Right renal pelvis (tissue), 4 donors: ENCODE results near the gene ZDHHC13. TPM values are rescaled to one million over a fixed set of nuclear protein-coding genes. Genes with fewer than 3 reads are reported as not detected.

Experiments
- DNase-seq, 4 donors: peaks; one replicate each; pipeline ENCODE4 v3.0.0-alpha.2; 2013; ENCODE audit warnings: low read depth in 4 of 4, low spot score in 3 of 4, missing footprints in 1 of 4
- polyA plus RNA-seq, 4 donors: library from polyadenylated mRNA; unstranded; fragments of 120-200 nt; gene quantifications; one replicate each; pipeline ENCODE4 v1.2.1, GENCODE V29; 2013; ENCODE audit not compliant: insufficient read length in 4 of 4

ZDHHC13 gene, protein sequence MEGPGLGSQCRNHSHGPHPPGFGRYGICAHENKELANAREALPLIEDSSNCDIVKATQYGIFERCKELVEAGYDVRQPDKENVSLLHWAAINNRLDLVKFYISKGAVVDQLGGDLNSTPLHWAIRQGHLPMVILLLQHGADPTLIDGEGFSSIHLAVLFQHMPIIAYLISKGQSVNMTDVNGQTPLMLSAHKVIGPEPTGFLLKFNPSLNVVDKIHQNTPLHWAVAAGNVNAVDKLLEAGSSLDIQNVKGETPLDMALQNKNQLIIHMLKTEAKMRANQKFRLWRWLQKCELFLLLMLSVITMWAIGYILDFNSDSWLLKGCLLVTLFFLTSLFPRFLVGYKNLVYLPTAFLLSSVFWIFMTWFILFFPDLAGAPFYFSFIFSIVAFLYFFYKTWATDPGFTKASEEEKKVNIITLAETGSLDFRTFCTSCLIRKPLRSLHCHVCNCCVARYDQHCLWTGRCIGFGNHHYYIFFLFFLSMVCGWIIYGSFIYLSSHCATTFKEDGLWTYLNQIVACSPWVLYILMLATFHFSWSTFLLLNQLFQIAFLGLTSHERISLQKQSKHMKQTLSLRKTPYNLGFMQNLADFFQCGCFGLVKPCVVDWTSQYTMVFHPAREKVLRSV
- 10 to 100 TPM; 18.4 to 22.3 (median 21.0) TPM for polyA plus RNA-seq

DNA sequence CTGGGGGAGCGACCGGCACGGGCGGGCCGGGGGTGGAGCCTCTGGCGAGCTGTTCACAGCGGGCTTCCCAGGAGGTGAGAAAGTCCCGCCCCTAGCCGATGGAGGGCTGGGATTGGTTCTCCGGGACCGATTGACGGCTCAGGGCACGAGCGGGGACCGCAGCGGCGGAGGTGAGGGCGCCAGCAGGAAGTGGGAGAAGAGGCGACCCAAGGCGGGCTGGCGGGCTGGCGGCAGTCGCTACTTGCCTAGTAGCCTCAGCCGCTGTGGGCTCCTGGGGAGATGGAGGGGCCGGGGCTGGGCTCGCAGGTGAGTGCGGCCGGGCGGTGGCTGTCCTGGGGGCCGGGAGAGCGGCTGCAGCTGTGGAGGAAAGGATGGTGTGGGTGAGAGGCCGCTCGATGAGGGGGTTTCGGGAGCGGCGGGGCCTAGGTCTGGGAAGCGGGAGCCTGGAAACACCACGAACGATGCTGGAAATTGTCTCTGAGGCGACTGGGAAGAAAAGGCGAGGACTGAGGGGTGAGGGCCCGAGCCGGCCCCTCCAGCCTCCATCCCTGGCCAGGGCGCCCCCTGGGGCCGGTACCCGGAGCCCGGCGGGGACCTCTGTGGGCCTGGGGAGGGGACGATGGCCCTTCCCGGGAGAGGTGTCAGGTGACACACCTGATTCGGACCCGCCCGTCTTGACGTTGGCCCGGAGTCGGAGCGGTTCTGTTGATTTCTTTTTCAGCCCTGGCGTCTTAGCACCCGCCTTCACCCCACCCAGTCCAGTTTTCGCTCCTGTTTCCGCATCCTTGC is at the start of gene ZDHHC13:
ZDHHC13 (plus strand) TSS at position 198 of the 789 bp plus-strand sequence; CDS start at position 280, 82 bp downstream.
- peak; percentile 67 to 83 (median 76) for DNase-seq

DNA sequence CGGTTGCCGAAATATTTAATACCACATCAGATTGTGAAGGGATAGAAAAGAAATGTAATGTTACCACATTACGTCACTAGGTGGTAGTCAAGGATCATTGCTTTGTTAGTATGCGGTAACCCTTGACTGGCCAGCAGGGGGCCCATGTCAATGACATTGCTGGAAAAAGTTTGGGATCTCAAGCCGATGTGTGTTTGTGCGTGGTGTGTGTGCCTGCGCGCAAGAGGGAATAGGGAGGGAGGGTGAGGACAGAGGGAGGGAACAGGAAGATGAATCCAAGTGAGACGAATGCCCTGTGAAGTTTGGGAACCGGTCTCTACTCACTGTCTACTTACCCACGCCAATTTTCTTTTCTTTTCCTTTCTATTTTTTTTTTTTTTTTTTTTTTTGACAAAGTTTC is 45.7 kb upstream of the ZDHHC13 start:
- peak; percentile 57 to 71 (median 66) for DNase-seq

GRCh38 chr11:19072464-19072863 is 44.5 kb upstream of the ZDHHC13 start:
- no peak for DNase-seq

DNA sequence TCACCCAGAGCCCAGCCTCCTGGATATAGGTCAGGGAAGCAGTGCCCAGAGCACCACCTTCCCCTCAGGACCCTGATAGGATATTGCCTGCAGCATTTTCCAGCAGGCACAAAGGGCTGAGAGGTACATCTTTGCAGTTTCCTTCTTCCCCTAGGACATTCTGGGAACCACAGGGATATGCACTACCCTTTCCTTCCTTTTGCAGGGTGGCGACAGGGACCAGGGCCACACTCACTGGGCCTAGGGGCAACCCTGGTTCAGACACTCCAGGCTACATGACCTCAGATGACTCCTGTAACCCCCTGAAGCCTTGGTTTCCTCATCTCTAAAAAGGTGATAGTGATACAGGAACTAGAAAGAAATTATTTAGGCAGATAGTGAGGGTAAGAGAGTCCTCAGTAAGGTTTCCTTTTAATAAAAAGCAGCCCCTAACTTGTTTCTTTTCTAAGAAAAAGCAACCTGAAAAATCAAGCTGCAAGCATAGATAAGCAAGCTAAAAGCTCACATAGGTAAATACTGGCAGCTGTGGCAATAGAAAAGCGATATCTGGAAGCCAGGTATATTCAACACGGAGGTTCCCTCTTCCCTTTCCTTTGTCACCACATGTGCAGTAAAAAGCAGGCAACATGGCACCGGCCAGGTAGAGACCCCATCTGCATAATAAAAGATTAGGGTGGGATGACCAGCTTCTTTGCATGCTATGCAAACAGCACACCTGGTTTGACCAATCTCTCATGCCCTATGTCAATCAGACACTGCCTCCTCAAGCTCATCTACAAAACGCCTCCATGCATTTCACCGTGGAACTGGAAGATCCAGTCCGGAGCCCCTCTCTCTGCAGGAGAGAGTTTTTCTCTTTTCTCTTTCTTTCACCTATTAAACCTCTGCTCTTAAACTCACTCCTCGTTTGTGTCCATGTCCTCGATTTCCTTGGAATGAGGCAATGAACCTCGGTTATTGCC is 43.2 kb upstream of the ZDHHC13 start:
- DNase-seq, result no peak

- no peak for DNase-seq
Observed at GRCh38 chr11:19075636-19076035, 41.3 kb upstream of the ZDHHC13 start.

- peak in 3 of 4 donors; percentile 35 to 48 (median 47) for DNase-seq
Observed at GRCh38 chr11:19076744-19077589, 40.0 kb upstream of the ZDHHC13 start.

- DNase-seq, result no peak
Observed at GRCh38 chr11:19077965-19078364, 39.0 kb upstream of the ZDHHC13 start.

DNA sequence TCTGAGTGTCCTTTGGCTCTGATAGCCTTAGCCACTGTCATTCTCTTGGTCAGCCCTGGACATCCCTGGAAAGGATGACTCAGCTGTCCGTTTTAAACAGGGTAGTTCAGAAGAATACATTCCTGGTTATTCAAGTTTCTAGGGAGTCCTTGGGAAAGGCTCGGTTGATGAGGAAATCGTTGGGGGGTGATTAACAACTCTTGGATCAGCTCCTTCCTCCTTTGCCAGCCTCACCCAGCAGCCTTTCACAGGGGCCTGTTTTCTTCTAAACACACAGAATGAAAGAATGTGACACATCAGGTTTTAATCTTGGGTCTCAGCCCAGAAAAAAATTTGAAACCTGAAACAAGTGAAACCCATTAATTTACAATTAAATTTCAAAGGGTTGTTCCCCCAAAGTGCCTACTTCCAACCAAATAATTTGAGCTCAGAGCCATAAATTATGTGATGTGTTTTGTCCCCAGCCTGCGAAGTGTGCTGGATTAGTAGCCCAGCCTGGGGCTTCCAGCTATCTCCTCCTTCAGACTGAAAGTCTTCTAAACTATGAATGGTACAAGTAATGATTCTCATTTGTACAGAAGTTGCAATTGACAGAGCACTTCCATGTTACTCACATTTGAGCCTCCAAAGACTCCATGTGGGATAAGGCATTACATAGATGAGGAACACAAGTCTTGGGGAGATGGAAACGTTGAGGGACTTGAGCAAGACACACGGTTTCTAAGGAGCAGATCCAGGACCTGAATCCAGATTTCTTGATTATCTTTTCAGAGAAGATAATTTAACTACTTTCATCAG is 37.1 kb upstream of the ZDHHC13 start:
- DNase-seq, result no peak

GRCh38 chr11:19080579-19080993 is 36.4 kb upstream of the ZDHHC13 start:
- no peak for DNase-seq

GRCh38 chr11:19083166-19083565 is 33.8 kb upstream of the ZDHHC13 start:
- DNase-seq, result no peak

- no peak for DNase-seq
Observed at GRCh38 chr11:19084661-19085315, 32.2 kb upstream of the ZDHHC13 start.

GRCh38 chr11:19087658-19088057 is 29.3 kb upstream of the ZDHHC13 start:
- no peak for DNase-seq

DNA sequence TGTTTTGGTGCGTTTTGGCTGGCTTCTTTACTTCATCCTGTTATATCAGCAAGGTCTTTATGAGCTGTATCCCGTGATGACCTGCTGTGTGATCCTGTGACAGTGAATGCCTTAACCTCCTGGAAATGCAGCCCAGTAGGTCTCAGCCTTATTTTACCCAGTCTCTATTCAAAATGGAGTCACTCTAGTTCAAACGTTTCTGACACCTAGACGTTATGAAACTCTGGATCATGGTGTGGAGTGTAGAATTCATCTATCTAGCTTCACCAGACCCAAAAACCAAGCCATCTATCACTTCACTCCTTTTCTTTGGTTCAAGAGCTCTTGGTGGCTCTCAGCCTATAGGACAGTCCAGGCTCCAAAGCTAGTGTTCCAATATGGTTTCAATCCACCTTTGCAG is 28.2 kb upstream of the ZDHHC13 start:
- no peak for DNase-seq

GRCh38 chr11:19089421-19089820 is 27.5 kb upstream of the ZDHHC13 start:
- no peak for DNase-seq

DNA sequence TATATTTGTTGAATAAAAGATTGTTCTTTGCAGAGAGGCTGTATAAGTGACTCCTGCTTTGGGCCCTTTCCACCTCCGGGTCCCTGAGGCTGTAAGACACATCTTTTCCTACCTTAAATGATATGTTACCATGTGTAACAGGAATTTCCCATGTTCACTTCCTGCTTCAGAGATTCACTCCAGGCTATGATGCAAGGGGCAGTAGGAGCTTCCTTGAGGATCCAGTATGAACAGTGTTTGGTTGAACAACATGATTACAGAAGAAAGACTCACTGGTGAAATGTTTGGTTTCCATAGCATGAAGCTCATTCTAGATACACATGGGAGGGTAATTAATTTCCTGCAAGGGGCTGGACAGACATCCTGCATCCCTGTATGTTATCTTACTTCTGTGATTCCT is 25.6 kb upstream of the ZDHHC13 start:
- no peak for DNase-seq

DNA sequence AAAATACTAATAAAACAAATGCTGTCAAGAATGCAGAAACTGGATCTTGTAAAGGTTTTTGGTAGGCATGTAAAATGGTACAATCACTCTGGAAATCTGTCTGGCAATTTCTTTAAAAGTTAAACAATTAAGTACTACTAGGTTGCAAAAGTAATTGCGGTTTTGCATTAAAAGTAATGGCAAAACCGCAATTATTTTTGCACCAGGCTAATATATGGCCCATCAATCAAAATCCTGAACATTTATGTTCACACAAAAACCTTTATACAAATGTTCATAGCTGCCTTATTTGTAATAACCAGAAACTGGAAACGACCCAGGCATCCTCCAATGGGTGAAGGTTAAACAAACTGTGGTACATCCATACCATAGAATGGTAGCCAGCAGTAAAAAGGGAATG is 24.6 kb upstream of the ZDHHC13 start:
- DNase-seq, result no peak

DNA sequence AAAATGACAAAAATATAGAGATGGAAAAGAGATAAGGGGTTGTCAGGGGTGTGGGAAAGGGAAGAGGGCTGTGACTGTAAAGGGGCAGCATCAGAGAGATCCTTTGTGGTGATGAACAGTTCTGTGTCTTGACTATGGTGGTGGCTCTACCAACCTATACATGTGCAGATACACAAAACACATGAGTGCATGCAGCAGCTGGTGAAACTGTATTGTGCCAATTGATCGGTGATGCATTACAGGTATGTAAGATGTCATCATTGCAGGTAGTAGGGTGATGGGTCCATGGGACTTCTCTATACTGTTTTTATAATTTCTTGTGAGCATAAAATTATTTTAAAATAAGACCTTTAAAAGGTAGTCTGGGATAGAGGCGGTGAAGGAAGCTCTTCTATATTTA is 24.1 kb upstream of the ZDHHC13 start:
- no peak for DNase-seq

DNA sequence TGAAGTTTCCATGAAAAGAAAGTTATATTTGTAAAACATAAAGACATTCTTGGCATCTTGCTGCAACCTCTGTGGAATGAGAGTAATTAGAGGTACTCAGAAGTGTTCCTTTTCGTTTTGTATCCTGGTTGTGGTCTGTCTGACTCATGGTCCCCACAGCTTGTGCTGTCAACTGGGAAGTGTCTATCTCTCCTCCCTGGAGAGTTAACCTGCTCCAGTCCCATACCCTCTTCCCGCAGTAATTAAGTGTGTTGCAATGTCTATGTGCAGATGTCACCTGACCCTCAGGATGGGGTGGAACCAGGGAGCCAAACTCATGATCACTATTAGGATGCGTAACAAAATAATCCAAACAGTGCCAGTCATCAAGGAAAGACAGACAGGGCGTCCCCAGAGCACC is 23.0 kb upstream of the ZDHHC13 start:
- DNase-seq, result no peak
